H1 (cell line): ENCODE results near the gene GALNTL6. TPM values are rescaled to one million over a fixed set of nuclear protein-coding genes. Genes with fewer than 3 reads are reported as not detected.

Experiments used
- CTCF ChIA-PET: fragments of 300-600 bp; sonication (Branson Sonifier 250); formaldehyde crosslinking; loops from one replicate; lab custom pipeline; 2021; ENCODE audit not compliant: partially characterized antibody; lab: Charles Lee
- POLR2A ChIA-PET: fragments of 300-600 bp; sonication (Branson Sonifier 250); formaldehyde crosslinking; loops from one replicate; lab custom pipeline; 2021; ENCODE audit warnings: inconsistent platforms; ENCODE audit not compliant: partially characterized antibody; lab: Charles Lee
- DNase-seq, 2 experiments: peaks; one replicate each; pipeline versions ENCODE4 v3.0.0 to v3.0.0-alpha.2; 2010 to 2022; ENCODE audit warnings: low spot score in 2 of 2, low read depth in 1 of 2, mixed read lengths in 1 of 2
- FAIRE-seq: peaks from 2 replicates; lab custom pipeline; 2011; peaks lifted over from hg19 to GRCh38; lab: Jason Lieb, UNC
- H2AFZ ChIP-seq: 2 replicates; pipeline ENCODE4 v1.8.1; 2012; ENCODE audit warnings: low read length, inconsistent platforms
- H2AK5ac ChIP-seq: 2 replicates; pipeline ENCODE4 v1.6.1; 2013; ENCODE audit warnings: low read depth, low read length
- H2BK120ac ChIP-seq: replicated peaks from 2 replicates; pipeline ENCODE3; 2013; ENCODE audit warnings: low read depth, low read length, inconsistent platforms
- H2BK12ac ChIP-seq: 2 replicates; pipeline ENCODE4 v1.6.1; 2013; ENCODE audit warnings: low read depth, low read length
- H2BK15ac ChIP-seq: 2 replicates; pipeline ENCODE4 v1.6.1; 2013; ENCODE audit warnings: low read length
- H2BK20ac ChIP-seq: 2 replicates; pipeline ENCODE4 v1.6.1; 2013; ENCODE audit warnings: low read length
- H2BK5ac ChIP-seq: 2 replicates; pipeline ENCODE4 v1.6.1; 2013; ENCODE audit warnings: low read depth, low read length
- H3K14ac ChIP-seq: 2 replicates; pipeline ENCODE4 v1.6.1; 2013; ENCODE audit warnings: inconsistent platforms; ENCODE audit not compliant: insufficient read length
- H3K18ac ChIP-seq: 2 replicates; pipeline ENCODE4 v1.6.1; 2013; ENCODE audit warnings: low read length; ENCODE audit errors: extremely low read depth
- H3K23ac ChIP-seq: 2 replicates; pipeline ENCODE4 v1.6.1; 2013; ENCODE audit warnings: inconsistent platforms; ENCODE audit not compliant: insufficient read length
- H3K23me2 ChIP-seq: 2 replicates; pipeline ENCODE4 v1.6.1; 2013; ENCODE audit warnings: low read depth, low read length
- H3K27ac ChIP-seq: 2 replicates; pipeline ENCODE4 v1.6.1; 2011; ENCODE audit warnings: low read depth, low read length, inconsistent platforms
- H3K27me3 ChIP-seq, 4 experiments: replicated peaks in 1 of 4; 1 replicate in 1 of 4; 2 replicates in 3 of 4; pipeline versions ENCODE4 v1.6.1 to v1.8.1; 2011 to 2013; ENCODE audit warnings: low read length in 3 of 4, mild to moderate bottlenecking in 3 of 4, inconsistent platforms in 2 of 4, mixed read lengths in 2 of 4, moderate library complexity in 1 of 4; ENCODE audit not compliant: control insufficient read depth in 3 of 4, insufficient read depth in 3 of 4; ENCODE audit errors: extremely low read depth in 1 of 4
- H3K36me3 ChIP-seq, 4 experiments: 2 replicates each; pipeline versions ENCODE4 v1.6.1 to v1.8.1; 2011 to 2013; ENCODE audit warnings: mild to moderate bottlenecking in 4 of 4, low read length in 3 of 4, moderate library complexity in 2 of 4, control low read depth in 1 of 4, inconsistent platforms in 1 of 4; ENCODE audit not compliant: insufficient read depth in 4 of 4, control insufficient read depth in 2 of 4
- H3K4ac ChIP-seq: replicated peaks from 2 replicates; pipeline ENCODE3; 2013; ENCODE audit warnings: low read length, low read depth, mixed read lengths, inconsistent platforms; ENCODE audit not compliant: insufficient read length
- H3K4me1 ChIP-seq, 4 experiments: replicated peaks in 1 of 4; 1 replicate in 1 of 4; 2 replicates in 3 of 4; pipeline versions ENCODE4 v1.6.1 to v1.8.1; 2011 to 2013; ENCODE audit warnings: low read length in 3 of 4, inconsistent platforms in 2 of 4, mixed read lengths in 1 of 4; ENCODE audit not compliant: insufficient read depth in 4 of 4, control insufficient read depth in 3 of 4
- H3K4me2 ChIP-seq, 2 experiments: 2 replicates each; pipeline versions ENCODE4 v1.6.1 to v1.8.1; 2011 to 2013; ENCODE audit warnings: low read depth in 2 of 2, low read length in 2 of 2, control low read depth in 1 of 2, inconsistent platforms in 1 of 2, mild to moderate bottlenecking in 1 of 2; ENCODE audit not compliant: insufficient read depth in 1 of 2
- H3K4me3 ChIP-seq, 4 experiments: fragments of 200-600, 300-600 bp in 1 of 4; sonication (generic), shearing (Covaris generic), sonication (Bioruptor Twin) in 1 of 4; 2 replicates each; pipeline versions ENCODE4 v1.5.1 to v1.8.1; 2011 to 2016; ENCODE audit warnings: low read length in 4 of 4, low read depth in 3 of 4, control low read depth in 2 of 4, inconsistent platforms in 2 of 4, mild to moderate bottlenecking in 2 of 4, mixed read lengths in 1 of 4, moderate library complexity in 1 of 4; ENCODE audit not compliant: insufficient read depth in 2 of 4; ENCODE audit errors: extremely low read depth in 1 of 4
- H3K56ac ChIP-seq: replicated peaks from 2 replicates; pipeline ENCODE3; 2013; ENCODE audit warnings: low read depth, mild to moderate bottlenecking, mixed read lengths, low read length, inconsistent platforms; ENCODE audit not compliant: insufficient read length
- H3K79me1 ChIP-seq: 2 replicates; pipeline ENCODE4 v1.6.1; 2013; ENCODE audit warnings: low read depth, low read length, control low read depth
- H3K79me2 ChIP-seq, 2 experiments: 2 replicates each; pipeline versions ENCODE4 v1.6.1 to v1.8.1; 2012 to 2013; ENCODE audit warnings: low read length in 2 of 2, mild to moderate bottlenecking in 2 of 2, inconsistent platforms in 1 of 2; ENCODE audit not compliant: insufficient read depth in 2 of 2, control insufficient read depth in 1 of 2
- H3K9ac ChIP-seq, 4 experiments: replicated peaks in 1 of 4; 1 replicate in 1 of 4; 2 replicates in 3 of 4; pipeline versions ENCODE4 v1.6.1 to v1.8.1; 2011 to 2013; ENCODE audit warnings: low read depth in 3 of 4, low read length in 3 of 4, control low read depth in 2 of 4, mild to moderate bottlenecking in 2 of 4, moderate library complexity in 2 of 4, inconsistent platforms in 1 of 4; ENCODE audit errors: extremely low read depth in 1 of 4
- H3K9me3 ChIP-seq, 2 experiments: 2 replicates each; pipeline versions ENCODE4 v1.6.1 to v1.8.1; 2012 to 2013; ENCODE audit warnings: mild to moderate bottlenecking in 2 of 2, moderate library complexity in 2 of 2, control low read depth in 1 of 2, inconsistent platforms in 1 of 2, low read depth in 1 of 2, low read length in 1 of 2, mixed read lengths in 1 of 2; ENCODE audit not compliant: insufficient read depth in 2 of 2
- H4K20me1 ChIP-seq, 2 experiments: replicated peaks in 1 of 2; 2 replicates each; pipeline versions ENCODE3 to v1.8.1; 2011 to 2013; ENCODE audit warnings: inconsistent platforms in 2 of 2, low read length in 2 of 2, mild to moderate bottlenecking in 1 of 2; ENCODE audit not compliant: insufficient read depth in 2 of 2, control insufficient read depth in 1 of 2
- H4K5ac ChIP-seq: 2 replicates; pipeline ENCODE4 v1.6.1; 2013; ENCODE audit warnings: low read length, low read depth, mixed read lengths, inconsistent platforms; ENCODE audit not compliant: insufficient read length
- H4K8ac ChIP-seq: 2 replicates; pipeline ENCODE4 v1.8.0; 2013; ENCODE audit warnings: mild to moderate bottlenecking, moderate library complexity, low read length, inconsistent platforms; ENCODE audit not compliant: insufficient read depth; ENCODE audit errors: extremely low read depth
- H4K91ac ChIP-seq: replicated peaks from 2 replicates; pipeline ENCODE3; 2013; ENCODE audit warnings: low read length, mixed read lengths, inconsistent platforms; ENCODE audit not compliant: insufficient read length
- SP1 ChIP-seq: IDR thresholded peaks from 2 replicates; pipeline ENCODE4 v1.6.1; 2011; ENCODE audit warnings: low read depth, low read length
- WGBS, 2 experiments: shearing (Covaris generic) in 1 of 2; methylation state at CpG; one replicate each; pipeline versions ENCODE4 v1.1.6 to v1.1.7; 2013 to 2015; ENCODE audit warnings: low lambda C conversion rate in 2 of 2, mixed read lengths in 2 of 2, inconsistent platforms in 1 of 2, low coverage in 1 of 2, missing lambda C conversion rate in 1 of 2; ENCODE audit not compliant: insufficient replicate concordance in 2 of 2, insufficient coverage in 1 of 2, insufficient read length in 1 of 2; ENCODE audit errors: extremely low coverage in 1 of 2, missing lambda C conversion rate in 1 of 2; 5-methylcytosine and 5-hydroxymethylcytosine counted together
- polyA plus RNA-seq, 7 experiments: library from polyadenylated mRNA; depleted of rRNA in 3 of 7; stranded (reverse) in 5 of 7; unstranded in 2 of 7; fragments of >200 nt in 5 of 7; fragments of 200-250 nt in 2 of 7; gene quantifications; 1 replicate in 5 of 7; 2 replicates in 1 of 7; 4 replicates in 1 of 7; pipeline versions ENCODE4 v1.2.1 to v1.2.3, GENCODE V29; 2011 to 2013; ENCODE audit warnings: missing spikeins in 2 of 7, mixed read lengths in 2 of 7
- total RNA-seq: library from RNA; stranded (reverse); fragmentation: NEBNext Ultra II Directional; extraction: Animal tissue kit (Norgen Biotek cat#: 25700); gene quantifications from 2 replicates; pipeline ENCODE4 v1.2.1, GENCODE V29; 2021

The GALNTL6 gene
- total and polyA plus RNA-seq, 2 of the 8 experiments (the other 6 are each of a cell fraction or from before 2014, with no cell fraction given), result 0.03 to 0.32 TPM

DNA sequence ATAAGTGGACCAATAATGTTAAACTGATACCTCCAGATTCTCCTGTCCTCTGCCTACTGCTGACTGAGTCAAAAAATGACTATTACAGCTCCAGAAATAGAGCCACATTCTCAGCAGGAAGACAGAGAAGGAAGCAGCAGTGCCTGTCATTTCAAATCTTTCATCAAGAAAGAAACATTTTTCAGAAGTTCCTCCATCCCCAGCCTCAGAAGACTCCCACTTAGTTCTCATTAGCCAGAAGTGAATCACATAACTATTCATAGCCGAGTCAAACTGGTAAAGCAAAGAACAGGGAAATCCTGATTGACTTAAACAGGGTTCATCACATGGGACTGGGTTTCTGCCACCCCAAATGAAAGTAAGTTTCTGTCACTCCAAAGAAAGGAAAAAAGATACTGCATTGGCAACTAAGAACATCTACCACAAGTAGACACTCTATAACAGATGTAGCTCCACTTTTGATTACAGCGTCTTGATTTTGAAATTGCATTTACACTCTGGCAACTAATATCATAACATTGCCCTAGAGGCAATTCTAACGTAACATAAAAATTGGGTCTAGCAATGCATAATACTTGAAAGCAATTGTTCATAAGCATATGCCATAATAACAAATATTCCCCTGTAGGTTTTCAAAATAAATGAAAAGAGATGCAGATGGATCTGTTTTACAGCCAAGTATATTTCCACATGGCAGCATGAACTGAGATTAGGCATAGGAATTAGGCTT, 599.8 kb downstream of the GALNTL6 start:
- Histone ChIP-seq H2AFZ (no peak overlapping the region), H3K4me1 (0 out of 7 replicates have a peak, but pooled peaks cover 0 to 2% (median 0%) of the 10 kb centered on the region in 4 experiments), H3K27ac (no peak overlapping the region), H4K91ac (no peak overlapping the region), H2BK12ac (no peak overlapping the region), H3K18ac (no peak overlapping the region), H3K4me2 (no peak overlapping the region), H4K5ac (no peak overlapping the region), H2BK15ac (no peak overlapping the region), H3K4ac (no peak overlapping the region), H2BK5ac (no peak overlapping the region), H2AK5ac (no peak overlapping the region), H3K79me2 (no peaks in the 10 kb centered on the region), H3K9ac (no peak overlapping the region), H4K20me1 (no peaks in the 10 kb centered on the region), H3K9me3 (no peaks in the 10 kb centered on the region), H2BK20ac (no peak overlapping the region), H3K23ac (no peak overlapping the region), H4K8ac (no peak overlapping the region), H3K56ac (no peak overlapping the region), H2BK120ac (no peak overlapping the region), H3K4me3 (no peak overlapping the region), H3K23me2 (no peaks in the 10 kb centered on the region), H3K14ac (no peak overlapping the region), H3K36me3 (no peaks in the 10 kb centered on the region), H3K79me1 (no peaks in the 10 kb centered on the region), H3K27me3 (no peaks in the 10 kb centered on the region)
- FAIRE-seq (no peak), DNase-seq (no peak)
- WGBS, 2 experiments, result 93% methylated on average over 3 of the region's 3 CpGs; no CpG with 5 or more reads in 1 of the 2 experiments
- CTCF ChIA-PET, result no interaction called here
- POLR2A ChIA-PET, result no interaction called here
- no peak for TF ChIP-seq SP1
